B cell (primary cell): ENCODE data around the gene PDE4B. TPM values are rescaled to one million over a fixed set of nuclear protein-coding genes. Genes with fewer than 3 reads are reported as not detected.

ENCODE experiments used
- ATAC-seq: fragments of 200-7000 bp; cut with Tn5 transposase; one replicate; pipeline ENCODE4 v1.10.0; 2021; ENCODE audit warnings: low read depth, mild to moderate bottlenecking, moderate number of reproducible peaks, moderate library complexity
- CTCF ChIA-PET: fragments of 350-600 bp; sonication (Branson Sonifier 250); formaldehyde crosslinking; loops from one replicate; lab custom pipeline; 2021; ENCODE audit warnings: antibody characterized with exemption, inconsistent platforms; lab: Charles Lee
- POLR2A ChIA-PET: fragments of 350-600 bp; sonication (Branson Sonifier 250); formaldehyde crosslinking; loops from one replicate; lab custom pipeline; 2021; ENCODE audit warnings: antibody characterized with exemption; lab: Charles Lee
- DNase-seq: peaks from one replicate; pipeline ENCODE4 v3.0.0; 2013
- H2AFZ ChIP-seq: 2 replicates; pipeline ENCODE4 v1.6.1; 2012; ENCODE audit warnings: mild to moderate bottlenecking, low read depth, low read length; ENCODE audit not compliant: insufficient read depth, poor library complexity, severe bottlenecking
- H3K27ac ChIP-seq, 2 donors: 1 replicate in 1 of 2; 2 replicates in 1 of 2; pipeline ENCODE4 v1.5.1; 2012 to 2013; ENCODE audit warnings: low read length in 2 of 2, mild to moderate bottlenecking in 2 of 2, moderate library complexity in 1 of 2
- H3K27me3 ChIP-seq, 4 experiments: fragments of 200-600 bp in 1 of 4; sonication (generic) in 1 of 4; replicated peaks in 1 of 4; 1 replicate in 2 of 4; 2 replicates in 2 of 4; pipeline versions ENCODE4 v1.6.1 to v1.7.0; 2013 to 2016; ENCODE audit warnings: low read length in 3 of 4, mild to moderate bottlenecking in 2 of 4, mixed read lengths in 1 of 4, moderate library complexity in 1 of 4; ENCODE audit not compliant: insufficient read depth in 4 of 4, control insufficient read depth in 3 of 4; ENCODE audit errors: control extremely low read depth in 1 of 4
- H3K36me3 ChIP-seq, 2 experiments: replicated peaks in 1 of 2; 1 replicate in 1 of 2; 2 replicates in 1 of 2; pipeline versions ENCODE4 v1.6.1 to v1.7.1; 2013; ENCODE audit warnings: low read length in 1 of 2; ENCODE audit not compliant: insufficient read depth in 2 of 2, control insufficient read depth in 1 of 2; ENCODE audit errors: control extremely low read depth in 1 of 2, extremely low read depth in 1 of 2
- H3K4me1 ChIP-seq, 2 donors: fragments of 200-600 bp in 1 of 2; sonication (generic) in 1 of 2; 1 replicate in 1 of 2; 2 replicates in 1 of 2; pipeline versions ENCODE4 v1.5.1 to v1.6.1; 2013 to 2017; ENCODE audit warnings: low read length in 2 of 2; ENCODE audit not compliant: control insufficient read depth in 2 of 2, insufficient read depth in 2 of 2
- H3K4me2 ChIP-seq: replicated peaks from 2 replicates; pipeline ENCODE3; 2012; ENCODE audit warnings: mild to moderate bottlenecking, low read depth, low read length; ENCODE audit not compliant: poor library complexity, severe bottlenecking
- H3K4me3 ChIP-seq, 5 experiments: fragments of 200-600 bp in 1 of 5; sonication (generic) in 1 of 5; 1 replicate in 3 of 5; 2 replicates in 2 of 5; pipeline versions ENCODE4 v1.5.1 to v1.7.0; 2011 to 2016; ENCODE audit warnings: low read length in 4 of 5, mild to moderate bottlenecking in 4 of 5, low read depth in 2 of 5, control low read depth in 1 of 5, moderate library complexity in 1 of 5; ENCODE audit not compliant: insufficient read depth in 1 of 5; ENCODE audit errors: control extremely low read depth in 1 of 5, extremely low read depth in 1 of 5
- H3K79me2 ChIP-seq: fragments of 200-600 bp; sonication (generic); one replicate; pipeline ENCODE4 v1.6.0; 2016; ENCODE audit warnings: low read length; ENCODE audit not compliant: control insufficient read depth, insufficient read depth
- H3K9ac ChIP-seq: fragments of 200-600 bp; sonication (generic); 2 replicates; pipeline ENCODE4 v1.6.1; 2017; ENCODE audit warnings: mild to moderate bottlenecking, low read length, moderate library complexity
- H3K9me3 ChIP-seq, 3 donors: one replicate each; pipeline versions ENCODE4 v1.6.1 to v1.7.1; 2013; ENCODE audit warnings: low read length in 2 of 3; ENCODE audit not compliant: control insufficient read depth in 2 of 3, insufficient read depth in 1 of 3; ENCODE audit errors: control extremely low read depth in 1 of 3
- H4K20me1 ChIP-seq: 2 replicates; pipeline ENCODE4 v1.6.0; 2012; ENCODE audit warnings: mild to moderate bottlenecking, low read length; ENCODE audit not compliant: insufficient read depth, control insufficient read depth, poor library complexity, severe bottlenecking
- H3K27ac Mint-ChIP-seq: one replicate; pipeline ENCODE4 v1.8.0; 2021; ENCODE audit warnings: mixed read lengths
- H3K27me3 Mint-ChIP-seq: one replicate; pipeline ENCODE4 v1.8.0; 2021; ENCODE audit warnings: mixed read lengths
- H3K4me1 Mint-ChIP-seq: one replicate; pipeline ENCODE4 v1.8.0; 2021; ENCODE audit warnings: mixed read lengths
- H3K4me3 Mint-ChIP-seq: one replicate; pipeline ENCODE4 v1.8.0; 2021; ENCODE audit warnings: mixed read lengths
- H3K9me3 Mint-ChIP-seq: one replicate; pipeline ENCODE4 v1.8.0; 2022; ENCODE audit warnings: mixed read lengths; ENCODE audit not compliant: insufficient read depth
- CTCF ChIP-seq: fragments of 200-600 bp; IDR thresholded peaks from one replicate; pipeline ENCODE4 v1.8.0; 2022; ENCODE audit warnings: antibody characterized with exemption, mild to moderate bottlenecking
- EZH2 ChIP-seq: IDR thresholded peaks from 2 replicates; pipeline ENCODE4 v1.6.1; 2012; ENCODE audit warnings: borderline replicate concordance, low read depth, mild to moderate bottlenecking, moderate library complexity, low read length; ENCODE audit not compliant: insufficient read depth, poor library complexity, severe bottlenecking
- WGBS: methylation state at CpG from one replicate; pipeline ENCODE4 v1.1.5; 2013; ENCODE audit warnings: missing lambda C conversion rate; ENCODE audit not compliant: insufficient coverage; 5-methylcytosine and 5-hydroxymethylcytosine counted together
- intact Hi-C: fragments of 100-400 bp; cut with micrococcal nuclease; formaldehyde crosslinking; loops from one replicate; pipeline ENCODE4 v1.10.0; 2022
- polyA plus RNA-seq: library from polyadenylated mRNA; depleted of rRNA; stranded (reverse); fragments of >200 nt; gene quantifications from 2 replicates; pipeline ENCODE4 v1.2.3, GENCODE V29; 2012
- total RNA-seq, 2 donors: library from RNA; stranded (reverse); fragments of 120-200 nt in 1 of 2; gene quantifications; 1 replicate in 1 of 2; 2 replicates in 1 of 2; pipeline versions ENCODE4 v1.2.3 to v1.2.4, GENCODE V29; 2013 to 2022

PDE4B gene
- total and polyA plus RNA-seq, 2 donors (not counting 1 experiment from before 2014, with no cell fraction given), result 63.7 to 242 TPM

- intact Hi-C loops, result no loop called here
- Histone ChIP-seq H3K27ac (no peak overlapping the region), H3K27me3 (no peaks in the 10 kb centered on the region), H2AFZ (no peak overlapping the region), H3K36me3 (no peaks in the 10 kb centered on the region), H4K20me1 (no peaks in the 10 kb centered on the region), H3K79me2 (no peaks in the 10 kb centered on the region), H3K9ac (no peak overlapping the region), H3K4me1 (peaks cover 0 to 4% of the 10 kb centered on the region in 2 donors), H3K9me3 (no peaks in the 10 kb centered on the region), H3K4me2 (no peak overlapping the region), H3K4me3 (no peak overlapping the region)
- Mint-ChIP-seq H3K4me3 (no peak overlapping the region), H3K27me3 (no peaks in the 10 kb centered on the region), H3K4me1 (peaks cover 15% of the 10 kb centered on the region), H3K27ac (no peak overlapping the region), H3K9me3 (no peaks in the 10 kb centered on the region)
- TF ChIP-seq EZH2, result no peak
- no peak for TF ChIP-seq CTCF
- no peak for DNase-seq
- CTCF ChIA-PET, result no interaction called here
- POLR2A ChIA-PET, result no interaction called here
- ATAC-seq, result no peak
- 100% methylated on average over 1 of the region's 6 CpGs for WGBS
These were observed 469.7 kb downstream of the PDE4B start for GRCh38 chr1:66262208-66262963.

DNA sequence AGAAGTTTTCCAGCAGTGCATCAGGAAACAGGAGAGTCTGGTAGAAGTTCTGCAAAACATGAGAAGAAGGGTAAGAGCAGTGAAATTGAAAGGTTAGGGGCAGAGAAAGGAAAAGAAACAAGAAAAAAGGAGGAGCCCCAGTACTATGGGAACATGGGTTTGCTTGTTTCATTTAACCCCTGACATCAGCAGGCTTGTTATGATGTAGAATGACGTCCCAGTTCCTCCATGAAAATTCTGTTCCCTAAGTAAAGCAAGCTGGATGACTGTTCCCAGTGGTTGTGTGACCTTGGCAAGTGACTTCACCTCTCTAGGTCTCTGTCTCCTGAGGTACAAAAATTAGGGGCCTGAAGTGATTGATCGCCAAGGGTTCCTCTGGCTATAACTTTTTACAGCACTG lies 472.6 kb downstream of the PDE4B start:
- no peaks in the 10 kb centered on the region for H4K20me1 ChIP-seq
- no peaks in the 10 kb centered on the region for H3K27me3 Mint-ChIP-seq
- no peaks in the 10 kb centered on the region for H3K79me2 ChIP-seq
- TF ChIP-seq CTCF (no peak), EZH2 (no peak)
- peaks cover 15% of the 10 kb centered on the region for H3K4me1 Mint-ChIP-seq
- no CpG with 5 or more reads among the region's 2 CpGs for whole genome bisulfite sequencing
- no peak overlapping the region for H3K27ac Mint-ChIP-seq
- H3K9ac ChIP-seq, result no peak overlapping the region
- ChIA-PET CTCF (interaction anchor here (1.4 to 6.1 kb wide), 4 partner anchors 23 to 180 kb away, joined by 4 to 53 read pairs (median 6); no protein-coding TSS in a partner anchor), POLR2A (no interaction called here)
- peaks cover 0 to 4% of the 10 kb centered on the region in 2 donors for H3K4me1 ChIP-seq
- H3K27ac ChIP-seq, result no peak overlapping the region
- ATAC-seq (no peak), DNase-seq (no peak)
- H3K4me3 Mint-ChIP-seq, result no peak overlapping the region
- intact Hi-C loops, result no loop called here
- no peak overlapping the region for H3K4me3 ChIP-seq
- H3K4me2 ChIP-seq, result no peak overlapping the region
- H3K9me3 Mint-ChIP-seq, result no peaks in the 10 kb centered on the region
- no peak overlapping the region for H2AFZ ChIP-seq
- H3K27me3 ChIP-seq, result no peaks in the 10 kb centered on the region
- no peaks in the 10 kb centered on the region for H3K9me3 ChIP-seq
- H3K36me3 ChIP-seq, result no peaks in the 10 kb centered on the region
